Tongue (tissue), 2 donors: Measurements from ENCODE around the gene SUSD3. TPM values are rescaled to one million over a fixed set of nuclear protein-coding genes. Genes with fewer than 3 reads are reported as not detected.

Experiments used
- DNase-seq: peaks from one replicate; pipeline ENCODE4 v3.0.0-alpha.2; 2015
- total RNA-seq: library from RNA; depleted of rRNA; stranded (reverse); fragments of >200 nt; gene quantifications from one replicate; pipeline ENCODE4 v1.2.3, GENCODE V29; 2014

The SUSD3 gene
- total RNA-seq, 1 donor from 2014 or later, result 3.7 TPM

DNA sequence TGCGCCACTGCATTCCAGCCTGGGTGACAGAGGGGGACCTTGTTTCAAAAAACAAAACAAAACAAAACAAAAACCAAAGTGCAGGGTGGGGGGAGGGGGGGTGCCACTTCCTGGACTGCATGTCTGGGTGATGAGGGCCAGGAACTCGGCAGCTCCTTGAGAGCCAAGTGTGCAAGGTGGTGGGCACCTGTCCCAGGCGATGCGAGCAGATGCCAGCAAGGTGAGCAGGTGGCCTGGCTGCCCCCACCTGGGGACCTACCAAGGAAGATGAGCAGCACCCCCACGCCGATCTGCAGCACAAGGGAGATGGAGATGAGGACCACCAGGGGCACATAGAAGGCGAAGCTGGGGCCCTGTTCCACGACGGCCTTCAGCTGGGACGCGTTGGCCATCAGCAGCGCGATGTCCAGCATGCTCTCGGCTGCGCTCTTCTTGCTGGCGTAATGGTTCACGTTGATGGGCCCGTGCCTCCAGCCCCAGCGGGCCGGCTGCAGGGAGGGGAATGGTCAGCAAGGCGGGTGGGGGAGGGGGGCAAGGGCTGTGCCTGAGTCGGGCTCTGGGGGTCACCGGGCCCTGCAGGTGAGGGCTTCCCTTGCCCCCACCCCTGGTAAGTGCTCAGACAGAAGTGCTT, 67.8 kb downstream of the SUSD3 start:
- DNase-seq, result no peak

DNA sequence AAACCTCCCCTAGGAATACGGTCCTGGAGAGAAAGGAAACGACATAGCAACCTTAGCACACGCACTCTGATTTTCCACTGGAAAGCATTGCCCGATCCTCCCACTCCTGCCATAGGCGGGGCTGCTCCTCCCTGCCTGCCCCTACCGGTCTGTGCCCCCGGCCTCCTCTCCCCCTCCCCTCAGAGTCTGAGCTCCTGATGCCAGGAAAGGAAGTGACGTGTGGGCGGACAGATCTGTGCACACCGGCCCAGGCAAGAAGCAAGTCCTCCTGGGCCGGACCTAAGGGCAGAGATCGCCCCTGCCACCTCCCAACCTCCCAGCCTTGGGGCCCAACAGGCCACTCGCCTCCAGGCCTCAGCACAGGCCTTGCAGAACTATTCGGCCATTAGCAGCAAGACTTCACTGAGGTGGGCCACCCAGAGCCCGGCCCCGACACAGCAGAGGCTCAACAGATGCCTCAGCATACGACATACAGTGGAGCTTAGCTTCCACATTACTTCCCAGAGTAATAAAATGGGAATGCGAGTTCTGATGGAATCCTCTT, 68.4 kb downstream of the SUSD3 start:
- DNase-seq, result peak; percentile 69

DNA sequence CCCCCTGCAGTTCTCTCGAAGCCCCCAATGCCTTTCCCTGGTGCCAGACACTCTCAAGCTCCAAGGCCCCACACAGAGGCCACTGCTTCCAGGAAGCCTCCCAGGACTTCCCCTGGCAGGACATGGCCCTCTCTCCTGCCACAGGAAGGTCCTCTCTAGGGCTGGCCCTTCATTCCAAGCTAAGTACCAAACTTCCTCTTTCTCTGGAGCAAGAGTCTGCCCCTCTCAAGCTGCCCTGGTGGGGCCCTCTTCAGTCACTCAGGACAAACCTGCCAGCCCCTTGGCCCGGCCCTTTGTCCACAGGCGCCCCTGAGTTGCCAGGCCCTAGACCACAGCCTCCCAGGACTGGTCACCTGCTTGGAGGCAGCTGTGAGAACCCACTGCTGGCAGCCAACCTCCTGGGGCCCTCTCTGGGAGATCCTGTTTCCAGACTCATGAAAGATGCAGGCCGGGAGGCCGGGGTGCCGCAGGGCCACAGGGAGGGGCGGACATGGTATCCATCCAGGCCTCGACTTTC, 69.0 kb downstream of the SUSD3 start:
- peak; percentile 57 for DNase-seq

DNA sequence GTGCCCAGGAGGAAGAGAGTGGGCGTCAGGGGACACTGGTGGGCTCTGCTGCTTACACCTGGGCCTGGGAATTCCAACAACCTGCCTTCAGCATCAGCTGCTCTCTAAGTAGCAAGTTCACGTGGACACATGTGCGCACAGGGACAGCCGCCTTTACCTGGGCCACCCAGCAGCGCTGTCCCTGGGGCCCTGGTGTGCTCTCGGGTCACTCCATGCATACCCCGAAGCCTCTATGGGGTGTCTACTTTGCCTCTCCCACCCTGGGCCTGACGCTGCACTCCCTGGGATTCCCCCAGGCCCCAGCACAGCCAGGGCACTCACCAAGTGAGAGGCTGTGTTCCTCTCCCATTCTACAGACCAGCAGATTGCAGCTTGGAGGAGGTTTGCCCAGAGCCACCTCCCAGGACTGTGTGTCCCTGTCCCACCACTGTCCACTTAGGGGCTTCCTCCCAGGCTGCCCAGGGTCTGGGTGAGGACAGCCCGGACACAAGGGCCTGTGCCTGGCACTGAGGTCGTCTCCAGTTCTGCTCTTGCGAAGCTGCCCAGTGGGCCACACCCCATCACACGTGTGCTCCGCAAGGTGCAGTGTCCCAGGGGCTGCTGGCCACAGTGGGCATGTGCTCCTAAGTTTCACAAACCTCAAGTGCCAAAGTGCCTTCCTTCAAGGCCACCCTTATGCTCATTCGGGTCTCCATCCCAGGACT, 69.7 kb downstream of the SUSD3 start:
- no peak for DNase-seq

DNA sequence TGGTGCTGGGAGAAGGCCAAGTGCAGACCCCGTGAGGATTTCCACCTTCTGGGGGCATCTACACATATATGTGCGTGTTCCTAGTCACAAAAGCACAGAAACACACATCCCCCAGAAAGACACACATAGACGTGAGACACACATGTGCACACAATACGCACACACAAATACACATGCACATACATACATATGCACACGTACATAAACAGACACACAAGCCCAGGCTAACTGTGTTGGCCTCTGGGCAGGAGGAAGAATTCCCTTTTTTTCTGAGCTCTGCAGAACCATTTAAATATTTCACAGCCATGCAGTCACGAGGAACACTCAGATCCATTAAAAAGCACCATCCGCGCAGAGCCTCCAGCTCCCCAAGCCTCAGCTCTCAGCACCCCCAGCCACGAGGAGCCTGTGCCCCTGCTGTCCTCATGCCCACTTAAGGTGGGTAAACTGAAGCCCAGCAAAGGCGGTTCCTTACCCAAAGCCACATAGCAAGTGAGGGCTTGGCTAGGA, 70.3 kb downstream of the SUSD3 start:
- DNase-seq, result no peak

DNA sequence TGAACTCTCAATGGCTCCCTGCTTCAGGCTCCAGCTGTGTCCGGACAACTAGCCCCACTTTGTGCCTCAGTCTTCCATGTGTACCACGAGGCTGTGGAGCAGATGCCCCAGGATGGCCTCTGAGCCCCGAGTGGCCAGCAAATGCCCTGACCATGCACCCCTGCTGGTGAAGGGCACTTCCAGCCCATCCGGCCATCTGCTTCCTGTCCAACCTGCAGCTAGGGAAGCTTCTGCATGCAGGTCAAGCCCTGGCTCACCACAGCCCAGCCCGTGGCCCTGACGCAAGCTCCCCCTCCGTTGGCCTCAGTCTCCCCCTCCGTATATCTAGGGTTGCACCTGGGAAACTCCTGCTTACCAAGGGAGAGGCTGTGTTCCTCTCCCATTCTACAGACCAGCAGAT, 70.8 kb downstream of the SUSD3 start:
- DNase-seq, result no peak

DNA sequence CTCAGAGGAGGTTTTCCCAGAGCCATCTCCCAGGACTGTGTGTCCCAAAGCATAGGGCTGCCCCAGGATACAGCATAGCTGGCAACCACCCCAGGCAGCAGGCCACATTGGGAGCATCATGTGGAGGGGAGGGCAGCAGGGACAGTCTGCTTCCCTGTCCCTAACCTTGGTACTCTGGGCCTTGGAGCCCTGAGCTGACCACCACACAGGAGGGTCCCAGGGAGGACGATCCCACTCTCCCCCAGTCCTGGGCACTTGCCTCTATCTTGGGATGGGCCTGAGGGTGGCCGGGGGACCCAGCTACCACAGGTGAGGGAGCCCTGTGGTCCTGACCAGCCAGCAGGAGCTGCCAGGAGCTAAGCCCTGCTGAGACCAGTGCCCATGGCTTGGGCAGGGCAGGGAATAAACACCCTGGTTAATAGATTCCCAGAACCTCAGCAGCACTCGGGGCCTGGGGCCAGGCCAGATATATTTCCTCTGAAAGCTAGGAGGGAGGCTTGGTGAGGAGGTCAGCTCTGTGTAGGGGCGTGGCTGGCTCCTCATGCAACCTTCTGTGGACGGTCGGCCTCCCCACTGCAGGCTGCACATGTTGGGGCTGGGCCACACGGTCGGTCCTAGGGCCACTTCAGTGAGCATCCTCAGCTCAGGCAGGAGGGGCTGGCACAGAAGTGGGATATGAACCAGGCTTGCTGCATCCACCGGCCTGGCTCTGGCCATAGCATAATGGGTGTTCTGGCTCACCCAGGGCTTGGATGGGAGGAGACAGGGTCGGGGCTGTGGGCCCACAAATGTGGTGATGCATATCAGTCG, 71.4 kb downstream of the SUSD3 start:
- DNase-seq, result no peak

DNA sequence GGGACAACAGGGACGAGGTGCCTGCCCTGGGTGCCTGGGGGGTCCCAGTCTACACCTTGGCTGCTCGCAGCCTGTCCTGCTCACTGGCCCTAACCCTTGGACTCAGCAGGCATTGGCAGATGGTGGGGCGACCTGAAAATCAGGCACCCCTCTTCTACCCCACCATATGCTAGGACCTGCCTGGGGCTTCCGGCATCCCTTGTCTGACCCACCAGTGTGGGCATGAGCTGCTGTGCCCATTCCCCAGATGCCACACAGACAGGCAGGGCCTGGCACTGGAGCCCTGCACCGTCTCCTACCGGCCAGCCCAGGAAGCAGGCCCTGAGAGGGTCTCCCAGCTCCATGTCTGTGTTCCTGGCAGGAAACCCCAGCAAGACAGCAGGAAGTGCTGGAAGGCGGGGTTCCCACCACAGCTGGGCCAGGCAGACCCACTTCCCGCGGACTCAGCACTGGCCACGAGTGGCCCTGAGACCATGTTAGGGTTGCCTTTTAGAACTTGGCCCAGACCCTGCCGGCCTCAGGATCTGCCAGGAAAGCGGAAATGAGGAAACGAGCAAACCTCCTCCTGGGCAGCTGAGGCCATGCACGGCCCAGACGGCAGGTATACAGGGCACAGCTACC, 72.5 kb downstream of the SUSD3 start:
- DNase-seq, result peak; percentile 22

DNA sequence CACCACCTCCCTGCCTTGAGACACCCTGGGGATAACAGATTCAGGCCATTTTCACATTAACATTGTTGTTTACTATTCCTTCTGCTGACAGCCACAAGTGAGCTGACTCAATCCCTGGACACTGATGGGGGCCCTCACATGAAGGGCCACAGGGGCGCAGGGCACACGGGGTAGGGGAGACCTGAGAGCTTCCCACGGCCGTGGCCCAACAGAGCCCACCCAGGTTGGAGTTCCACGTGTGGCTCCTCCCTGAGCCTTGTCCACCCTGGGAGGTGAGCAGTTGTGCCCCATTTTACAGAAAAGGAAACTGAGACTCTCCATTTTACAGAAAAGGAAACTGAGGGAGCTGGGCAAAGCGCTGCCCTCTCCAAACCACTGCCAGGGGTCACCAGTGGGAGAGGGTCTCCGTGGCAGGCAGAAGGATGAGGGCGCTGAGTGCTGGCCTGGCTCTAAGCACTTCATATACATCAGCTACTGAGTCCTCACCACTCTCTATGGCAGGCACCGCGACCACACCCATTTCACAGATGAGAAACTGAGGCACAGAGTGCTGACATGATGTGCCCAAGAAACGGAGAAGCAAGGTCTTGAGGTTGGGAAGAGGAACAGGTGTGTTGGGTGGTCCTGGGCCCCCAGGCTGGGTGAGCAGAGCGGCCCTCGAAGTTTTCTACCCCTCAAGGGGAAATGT, 73.2 kb downstream of the SUSD3 start:
- DNase-seq, result no peak

DNA sequence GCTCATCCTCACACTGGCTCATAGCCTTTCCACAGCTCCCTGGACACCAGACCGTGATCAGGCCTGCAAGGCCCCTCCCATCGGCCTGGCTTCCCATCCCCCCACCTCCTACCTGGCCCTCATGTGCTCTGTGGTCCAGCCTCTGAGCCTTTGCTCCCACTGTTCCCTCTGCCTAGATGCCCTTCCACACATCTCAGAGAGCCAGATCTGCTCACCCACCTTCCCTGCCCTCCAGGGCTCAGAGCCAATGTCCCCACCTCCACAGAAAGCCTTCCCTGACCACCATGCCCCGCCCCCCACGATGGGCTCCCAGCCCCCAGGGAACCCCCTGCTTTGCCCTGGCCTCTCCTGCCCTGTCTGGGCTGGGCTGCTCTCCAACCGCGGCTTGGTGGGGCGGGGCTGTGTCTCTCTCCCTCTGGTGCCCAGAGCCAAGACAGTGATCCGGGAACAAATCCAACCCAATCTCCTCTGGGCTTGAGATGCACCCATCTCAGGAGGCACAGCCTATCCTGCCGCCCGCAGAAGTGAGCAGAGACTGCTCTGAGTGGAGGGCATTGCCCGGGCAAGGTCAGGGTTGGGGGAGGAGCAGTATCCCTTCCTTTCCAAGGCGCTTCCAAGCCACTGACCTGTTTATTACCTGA, 73.9 kb downstream of the SUSD3 start:
- DNase-seq, result peak; percentile 39

DNA sequence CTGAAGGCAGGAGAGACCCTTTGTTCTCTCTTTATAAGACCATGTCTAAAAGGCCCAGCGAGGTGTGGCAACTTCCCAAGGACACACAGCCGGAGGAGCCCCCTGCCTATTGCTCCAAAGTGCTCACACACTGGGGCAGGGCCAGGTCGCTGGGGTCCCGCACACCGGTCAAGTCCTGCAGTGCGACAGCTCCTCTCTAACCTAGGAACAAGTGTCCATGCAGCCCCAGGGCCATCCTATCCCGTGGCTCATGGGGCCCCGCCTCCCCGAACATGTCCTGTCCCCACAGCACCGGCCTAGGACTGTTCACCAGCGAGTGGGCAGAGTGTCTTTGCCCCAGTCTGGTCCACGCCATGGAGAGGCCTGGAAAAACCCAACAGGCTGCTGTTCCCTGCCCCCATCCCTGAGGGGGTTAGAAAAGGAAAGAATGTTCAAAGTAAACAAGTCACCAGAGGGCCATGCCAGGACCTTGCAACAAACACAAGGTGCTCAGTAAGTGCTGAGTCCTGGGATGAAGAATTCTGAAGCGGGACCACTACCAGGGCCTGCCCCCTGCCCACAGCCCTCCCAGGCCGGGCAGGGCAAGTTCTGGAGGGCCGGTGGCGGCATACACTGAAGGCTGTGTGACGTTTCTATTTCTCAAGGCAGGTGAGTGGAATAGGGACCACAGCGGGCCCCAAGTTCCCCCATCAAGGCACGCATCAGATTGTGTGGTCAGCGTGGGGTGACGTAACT, 74.6 kb downstream of the SUSD3 start:
- peak; percentile 28 for DNase-seq

DNA sequence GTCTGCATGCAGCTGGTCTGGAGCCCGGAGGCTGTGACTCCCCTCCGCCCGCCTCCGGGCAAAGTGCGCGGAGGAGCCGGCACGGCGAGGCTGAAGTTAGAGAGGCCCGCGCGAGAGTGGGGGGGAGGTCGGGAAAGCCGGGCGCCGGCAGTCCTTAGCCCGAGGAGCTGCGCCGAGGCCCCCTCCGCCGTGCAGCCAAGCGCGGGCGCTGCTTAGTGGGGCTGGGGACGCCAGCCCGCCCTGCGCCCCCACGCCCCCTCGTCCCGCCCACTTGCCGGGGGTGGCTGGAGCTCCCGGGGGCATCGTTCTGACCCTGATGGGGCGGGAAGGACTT, 75.1 kb downstream of the SUSD3 start:
- peak; percentile 80 for DNase-seq

DNA sequence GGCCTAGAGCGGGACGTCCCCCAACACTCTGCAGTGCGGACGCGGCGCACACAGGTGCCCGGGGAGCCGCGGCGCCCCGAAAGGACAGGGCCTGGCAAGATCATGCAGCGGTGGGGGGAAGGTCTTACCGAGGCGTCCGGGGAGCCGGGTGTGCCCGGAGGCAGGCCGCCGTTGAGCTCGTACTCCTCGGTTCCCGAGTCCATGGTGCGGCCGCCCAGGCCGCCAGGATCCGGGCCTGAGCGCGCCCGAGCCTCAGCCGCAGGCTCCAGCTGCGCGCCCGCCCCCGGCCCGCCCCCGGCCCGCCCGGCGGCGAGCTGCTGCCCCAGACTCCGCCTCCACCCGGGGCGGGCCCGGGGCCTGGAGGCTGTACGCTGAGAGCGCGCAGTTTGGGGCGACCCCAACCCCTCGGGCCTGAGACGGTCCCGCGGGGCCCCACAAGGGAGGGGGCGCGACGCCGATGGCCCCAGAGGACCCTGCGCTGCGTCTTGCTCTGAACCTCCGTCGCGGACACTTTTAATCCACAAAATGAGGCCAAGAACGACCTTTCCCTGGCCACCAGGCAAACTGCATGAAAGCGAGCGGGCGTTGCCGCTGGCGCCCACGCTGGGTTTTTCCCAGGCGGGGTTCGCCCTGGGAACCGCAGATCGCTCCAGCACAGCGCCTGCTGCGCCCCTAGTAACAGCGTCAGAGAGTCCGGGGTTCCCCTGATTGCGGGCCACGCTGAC, 75.7 kb downstream of the SUSD3 start, which contains the start of gene NINJ1:
Gene NINJ1 (minus strand): TSS at position 237 of the 725 bp plus-strand sequence. CDS start 34 bp downstream, at position 203.
- DNase-seq, result peak; percentile 90

Other genes starting within 250 kb of the SUSD3 start
- gene ZNF484, start 180.7 kb upstream of the SUSD3 start, total RNA-seq, result 22.6 TPM
- 7.1 TPM for gene FGD3, start 111.2 kb upstream of the SUSD3 start, total RNA-seq
- 41.6 TPM for gene CARD19, start 37.5 kb downstream of the SUSD3 start, total RNA-seq
- gene NINJ1, start 75.5 kb downstream of the SUSD3 start, total RNA-seq, result 17.7 TPM
- gene WNK2, start 125.4 kb downstream of the SUSD3 start, total RNA-seq, result 31.2 TPM